Spleen (tissue), 11 donors: Measurements from ENCODE around the gene KMO. TPM values are rescaled to one million over a fixed set of nuclear protein-coding genes. Genes with fewer than 3 reads are reported as not detected.

Experiments
- DNase-seq: peaks from one replicate; pipeline ENCODE4 v3.0.0-alpha.2; 2020
- H3K27ac ChIP-seq, 8 donors: fragments of 200-600 bp; sonication (generic) in 7 of 8; 1 replicate in 4 of 8; 2 replicates in 4 of 8; pipeline versions ENCODE4 v1.5.0 to v1.8.0; 2016 to 2021; ENCODE audit warnings: inconsistent platforms in 4 of 8, mild to moderate bottlenecking in 4 of 8, moderate library complexity in 1 of 8
- H3K27me3 ChIP-seq, 7 donors: fragments of 200-600 bp; sonication (generic) in 6 of 7; replicated peaks in 1 of 7; 1 replicate in 4 of 7; 2 replicates in 3 of 7; pipeline versions ENCODE4 v1.5.0 to v1.8.0; 2016 to 2021; ENCODE audit warnings: inconsistent platforms in 3 of 7, mild to moderate bottlenecking in 1 of 7
- H3K36me3 ChIP-seq, 6 donors: fragments of 200-600 bp; sonication (generic) in 5 of 6; 1 replicate in 4 of 6; 2 replicates in 2 of 6; pipeline versions ENCODE4 v1.5.0 to v1.8.0; 2016 to 2021; ENCODE audit warnings: inconsistent platforms in 2 of 6
- H3K4me1 ChIP-seq, 6 donors: fragments of 200-600 bp; sonication (generic) in 5 of 6; 1 replicate in 3 of 6; 2 replicates in 3 of 6; pipeline versions ENCODE4 v1.5.0 to v1.8.0; 2016 to 2021; ENCODE audit warnings: inconsistent platforms in 3 of 6
- H3K4me3 ChIP-seq, 8 donors: fragments of 200-600 bp; sonication (generic) in 7 of 8; 1 replicate in 4 of 8; 2 replicates in 4 of 8; pipeline versions ENCODE4 v1.5.0 to v1.8.0; 2016 to 2021; ENCODE audit warnings: inconsistent platforms in 4 of 8, mild to moderate bottlenecking in 4 of 8, moderate library complexity in 2 of 8
- H3K9me3 ChIP-seq, 8 donors: fragments of 200-600 bp; sonication (generic) in 7 of 8; 1 replicate in 4 of 8; 2 replicates in 4 of 8; pipeline versions ENCODE4 v1.5.0 to v1.8.0; 2016 to 2021; ENCODE audit warnings: inconsistent platforms in 4 of 8
- POLR2A ChIP-seq, 3 donors: fragments of 450-650 bp; IDR thresholded peaks; one replicate each; pipeline ENCODE4 v1.5.1; 2017; ENCODE audit warnings: antibody characterized with exemption in 3 of 3, mild to moderate bottlenecking in 1 of 3
- POLR2AphosphoS5 ChIP-seq, 3 donors: sonication (generic); formaldehyde crosslinking; IDR thresholded peaks; one replicate each; pipeline ENCODE4 v1.5.1; 2017; ENCODE audit warnings: antibody characterized with exemption in 3 of 3
- WGBS, 5 donors: extraction: QIAGEN DNeasy Blood & Tissue Kit in 3 of 5; methylation state at CpG; one replicate each; pipeline versions ENCODE4 v1.1.5 to v1.1.7; 2013 to 2018; 5-methylcytosine and 5-hydroxymethylcytosine counted together
- intact Hi-C: fragments of 100-400 bp; cut with DNase I; formaldehyde crosslinking; loops from one replicate; pipeline ENCODE4 v1.15.0; 2023; ENCODE audit warnings: low total_unique reads
- polyA plus RNA-seq, 3 donors: library from polyadenylated mRNA; stranded (reverse); fragments of 200-250 nt; gene quantifications; one replicate each; pipeline ENCODE4 v1.2.1, GENCODE V29; 2013
- total RNA-seq, 7 donors: library from RNA; depleted of rRNA in 3 of 7; stranded (reverse); fragments of >200 nt in 3 of 7; fragmentation: NEBNext Ultra II Directional in 4 of 7; extraction: Animal tissue kit (Norgen Biotek cat#: 25700) in 4 of 7; gene quantifications; one replicate each; pipeline versions ENCODE4 v1.1.0 to v1.2.1, GENCODE V29; 2016 to 2021
- TF ChIP-seq, protein P1 (sequence below), 11 experiments: fragments of 200-600 bp in 7 of 11; fragments of 450-650 bp in 4 of 11; sonication (generic) in 4 of 11; IDR thresholded peaks in 8 of 11; conservative IDR thresholded peaks in 3 of 11; 1 replicate in 7 of 11; 2 replicates in 4 of 11; pipeline versions ENCODE4 v1.4.0 to v1.8.0; 2016 to 2021; ENCODE audit warnings: antibody characterized with exemption in 11 of 11, inconsistent platforms in 4 of 11, mild to moderate bottlenecking in 1 of 11
- donor health status: healthy with polysubstance abuse.
- donor health status: DM: no; HTN: no; CAD: no; lungs with moderate emphysema.
- donor health status: DM: no; HTN: no; CAD: no.
- donor health status: Bipolar disorder and iron deficiency.
- donor health status: healthy.
- donor health status: DM: no; HTN: no; CAD: no.
- donor health status: DM: yes; HTN: yes; CAD: no.

KMO gene
- total and polyA plus RNA-seq, 10 donors = 10.3 to 25.1 (median 15.2) TPM

DNA sequence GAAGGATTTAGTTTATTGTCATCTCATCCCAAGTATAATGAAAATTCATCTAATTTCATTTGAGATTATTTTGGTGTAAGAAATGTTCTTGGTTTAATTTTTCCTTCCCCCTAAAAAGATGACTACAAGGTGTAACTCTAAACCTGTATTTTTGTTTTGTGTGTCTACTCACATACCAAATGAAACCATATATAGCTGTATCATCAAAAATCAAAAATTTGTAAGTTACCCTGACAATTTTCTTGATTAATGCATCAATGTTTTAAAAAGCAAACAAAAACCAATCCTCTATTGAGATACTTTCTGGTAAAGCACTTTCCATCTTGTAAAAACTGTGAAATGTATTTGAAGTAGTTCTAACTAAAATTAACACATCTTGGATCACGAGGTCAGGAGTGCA is 43.4 kb upstream of the KMO start:
- no peak for DNase-seq
- Histone ChIP-seq H3K9me3 (no peaks in the 10 kb centered on the region), H3K4me3 (no peak overlapping the region), H3K4me1 (no peaks in the 10 kb centered on the region), H3K27me3 (no peaks in the 10 kb centered on the region), H3K36me3 (peaks cover 0 to 6% (median 1%) of the 10 kb centered on the region in 6 donors), H3K27ac (no peak overlapping the region)
- 84 to 98% (median 92%) methylated on average over 1 of the region's 1 CpG for WGBS, 5 donors
- intact Hi-C loops = no loop called here
- TF ChIP-seq POLR2AphosphoS5 (IDR thresholded peaks at IDR 0.05) = no peak
- no peak for TF ChIP-seq POLR2A (IDR thresholded peaks at IDR 0.05)
- TF ChIP-seq, protein P1, sequence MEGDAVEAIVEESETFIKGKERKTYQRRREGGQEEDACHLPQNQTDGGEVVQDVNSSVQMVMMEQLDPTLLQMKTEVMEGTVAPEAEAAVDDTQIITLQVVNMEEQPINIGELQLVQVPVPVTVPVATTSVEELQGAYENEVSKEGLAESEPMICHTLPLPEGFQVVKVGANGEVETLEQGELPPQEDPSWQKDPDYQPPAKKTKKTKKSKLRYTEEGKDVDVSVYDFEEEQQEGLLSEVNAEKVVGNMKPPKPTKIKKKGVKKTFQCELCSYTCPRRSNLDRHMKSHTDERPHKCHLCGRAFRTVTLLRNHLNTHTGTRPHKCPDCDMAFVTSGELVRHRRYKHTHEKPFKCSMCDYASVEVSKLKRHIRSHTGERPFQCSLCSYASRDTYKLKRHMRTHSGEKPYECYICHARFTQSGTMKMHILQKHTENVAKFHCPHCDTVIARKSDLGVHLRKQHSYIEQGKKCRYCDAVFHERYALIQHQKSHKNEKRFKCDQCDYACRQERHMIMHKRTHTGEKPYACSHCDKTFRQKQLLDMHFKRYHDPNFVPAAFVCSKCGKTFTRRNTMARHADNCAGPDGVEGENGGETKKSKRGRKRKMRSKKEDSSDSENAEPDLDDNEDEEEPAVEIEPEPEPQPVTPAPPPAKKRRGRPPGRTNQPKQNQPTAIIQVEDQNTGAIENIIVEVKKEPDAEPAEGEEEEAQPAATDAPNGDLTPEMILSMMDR (IDR thresholded peaks at IDR 0.05 in 8 of 11, conservative IDR thresholded peaks at IDR 0.05 in 3 of 11) = no peak

DNA sequence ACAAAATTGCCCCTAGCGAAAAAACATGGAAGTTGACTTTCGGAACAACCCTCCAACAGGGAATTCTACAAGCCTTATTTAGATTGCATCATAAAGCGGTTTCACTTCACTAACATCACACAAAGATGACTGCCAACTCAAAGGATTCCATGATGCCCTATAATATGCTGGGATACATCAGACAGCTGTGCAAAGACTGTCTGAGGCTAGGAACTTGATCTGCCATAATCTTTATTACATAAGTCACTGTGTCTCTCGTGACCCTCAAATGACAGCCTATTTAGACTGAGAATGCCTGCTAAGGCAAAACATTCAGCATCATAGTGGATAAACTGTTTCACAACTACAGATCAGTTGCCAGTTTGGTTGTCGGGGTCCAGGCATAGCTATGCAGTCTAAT is 36.4 kb upstream of the KMO start:
- WGBS, 5 donors = 94 to 99% (median 95%) methylated on average over 5 of the region's 5 CpGs
- Histone ChIP-seq H3K36me3 (peaks cover 5 to 75% (median 42%) of the 10 kb centered on the region in 6 donors), H3K4me1 (no peaks in the 10 kb centered on the region), H3K27ac (no peak overlapping the region), H3K4me3 (no peak overlapping the region), H3K27me3 (no peaks in the 10 kb centered on the region), H3K9me3 (no peaks in the 10 kb centered on the region)
- no peak for DNase-seq
- intact Hi-C loops = no loop called here
- TF ChIP-seq POLR2A (IDR thresholded peaks at IDR 0.05) (no peak), POLR2AphosphoS5 (IDR thresholded peaks at IDR 0.05) (no peak)
- TF ChIP-seq, protein P1 (IDR thresholded peaks at IDR 0.05 in 8 of 11, conservative IDR thresholded peaks at IDR 0.05 in 3 of 11) = no peak

DNA sequence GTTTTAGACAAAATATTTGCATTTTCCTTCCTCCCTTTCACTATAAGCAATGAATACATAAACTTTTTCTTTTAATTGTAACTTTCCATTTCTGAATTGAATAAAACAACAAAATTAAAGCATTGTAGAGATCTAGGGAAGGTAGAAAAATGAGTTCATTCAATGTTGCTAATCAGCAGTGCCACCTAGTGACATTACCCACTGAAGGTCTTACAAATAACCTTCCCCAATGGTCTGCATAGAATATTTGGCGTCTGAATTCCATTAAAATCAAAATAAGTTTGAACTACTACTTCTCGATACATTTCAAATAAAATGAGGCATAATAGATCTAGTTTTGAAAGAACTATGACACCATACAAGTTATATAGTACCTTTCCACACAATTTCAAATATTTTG is 32.3 kb upstream of the KMO start:
- no peak for DNase-seq

DNA sequence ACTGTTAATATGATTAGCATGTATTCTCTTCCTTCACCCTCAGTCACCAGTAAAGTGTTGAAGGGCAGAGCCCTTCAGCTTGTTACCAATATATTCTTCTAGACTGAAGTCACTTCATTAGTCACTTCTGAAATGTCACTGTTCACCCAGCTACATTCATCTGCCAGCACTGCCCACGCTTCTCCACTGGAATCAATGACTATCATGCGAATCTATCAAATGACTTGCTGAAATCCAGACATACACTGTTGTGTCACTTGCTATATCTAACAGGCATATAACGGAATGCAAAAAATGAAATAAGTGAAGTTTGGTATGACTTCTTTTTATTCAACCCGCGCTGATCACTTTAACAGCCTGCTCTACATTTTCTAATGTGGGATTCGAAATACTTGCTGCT is 28.7 kb upstream of the KMO start:
- Histone ChIP-seq H3K27me3 (no peaks in the 10 kb centered on the region), H3K4me1 (no peaks in the 10 kb centered on the region), H3K9me3 (no peaks in the 10 kb centered on the region), H3K4me3 (no peak overlapping the region), H3K27ac (no peak overlapping the region), H3K36me3 (peaks cover 8 to 99% (median 73%) of the 10 kb centered on the region in 6 donors)
- TF ChIP-seq, protein P1 (IDR thresholded peaks at IDR 0.05 in 8 of 11, conservative IDR thresholded peaks at IDR 0.05 in 3 of 11) = no peak
- TF ChIP-seq POLR2AphosphoS5 (IDR thresholded peaks at IDR 0.05) = no peak
- TF ChIP-seq POLR2A (IDR thresholded peaks at IDR 0.05) = no peak
- 94 to 99% (median 97%) methylated on average over 6 of the region's 6 CpGs for WGBS, 5 donors
- no peak for DNase-seq
- intact Hi-C loops = no loop called here

More for the DNA sequence above, 32.3 kb upstream of the KMO start:
- no peaks in the 10 kb centered on the region for H3K9me3 ChIP-seq
- H3K27me3 ChIP-seq = no peaks in the 10 kb centered on the region
- peaks cover 8 to 99% (median 72%) of the 10 kb centered on the region in 6 donors for H3K36me3 ChIP-seq
- no peak overlapping the region for H3K4me3 ChIP-seq
- TF ChIP-seq, protein P1 (IDR thresholded peaks at IDR 0.05 in 8 of 11, conservative IDR thresholded peaks at IDR 0.05 in 3 of 11) = no peak
- TF ChIP-seq POLR2A (IDR thresholded peaks at IDR 0.05) = no peak
- TF ChIP-seq POLR2AphosphoS5 (IDR thresholded peaks at IDR 0.05) = no peak
- intact Hi-C loops = no loop called here
- WGBS, 5 donors = 73 to 95% (median 89%) methylated on average over 2 of the region's 2 CpGs
- H3K4me1 ChIP-seq = no peaks in the 10 kb centered on the region
- H3K27ac ChIP-seq = no peak overlapping the region
